Duodenal mucosa (tissue), 2 donors: ENCODE results near the gene GABRB2.
"Not testable (repeated sequence)": the region's sequence is repeated elsewhere in the genome, so short reads cannot be mapped to it uniquely, and the experiment has no call there.

Experiments used
- H3K27ac ChIP-seq: one replicate; pipeline ENCODE4 v1.7.0; 2013; ENCODE audit warnings: low read depth, low read length
- H3K27me3 ChIP-seq, 2 donors: one replicate each; pipeline ENCODE4 v1.7.0; 2013; ENCODE audit warnings: low read length in 2 of 2, control low read depth in 1 of 2; ENCODE audit not compliant: insufficient read depth in 2 of 2, control insufficient read depth in 1 of 2
- H3K36me3 ChIP-seq, 2 donors: one replicate each; pipeline ENCODE4 v1.7.0; 2013; ENCODE audit warnings: low read length in 2 of 2, control low read depth in 1 of 2; ENCODE audit not compliant: insufficient read depth in 2 of 2, control insufficient read depth in 1 of 2
- H3K4me1 ChIP-seq, 2 donors: one replicate each; pipeline ENCODE4 v1.7.0; 2013; ENCODE audit warnings: low read length in 2 of 2, control low read depth in 1 of 2; ENCODE audit not compliant: insufficient read depth in 2 of 2, control insufficient read depth in 1 of 2
- H3K4me3 ChIP-seq, 2 donors: one replicate each; pipeline ENCODE4 v1.7.0; 2013; ENCODE audit warnings: low read length in 2 of 2, low read depth in 1 of 2
- H3K9ac ChIP-seq, 2 donors: one replicate each; pipeline ENCODE4 v1.7.0; 2013; ENCODE audit warnings: low read length in 2 of 2, low read depth in 1 of 2
- H3K9me3 ChIP-seq, 2 donors: one replicate each; pipeline ENCODE4 v1.7.0; 2013; ENCODE audit warnings: low read length in 2 of 2, control low read depth in 1 of 2; ENCODE audit not compliant: control insufficient read depth in 1 of 2

The GABRB2 gene

DNA sequence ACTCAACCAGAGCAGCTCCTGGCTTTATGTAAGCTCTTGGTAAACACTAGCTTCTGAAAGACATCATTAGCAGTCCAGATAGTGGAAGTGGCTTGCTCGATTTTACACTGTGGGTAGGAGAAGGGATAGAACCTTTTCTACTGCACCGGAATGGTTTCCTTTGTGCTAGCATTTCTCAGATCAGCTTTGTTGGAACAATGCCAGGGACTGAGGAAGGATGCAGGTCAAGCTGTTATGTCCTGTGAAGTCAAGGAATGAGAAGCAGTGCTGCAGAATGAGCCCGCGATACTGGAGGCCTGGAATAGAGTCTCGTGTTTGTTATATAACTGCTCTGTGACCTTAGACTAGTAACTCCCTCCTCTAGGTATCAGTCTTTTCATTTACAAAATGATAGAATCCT, 233.6 kb downstream of the GABRB2 start:
- Histone ChIP-seq H3K9me3 (peaks cover 2 to 4% of the 10 kb centered on the region in 2 donors), H3K36me3 (no peaks in the 10 kb centered on the region), H3K9ac (no peak overlapping the region), H3K27me3 (no peaks in the 10 kb centered on the region), H3K27ac (no peak overlapping the region), H3K4me1 (no peaks in the 10 kb centered on the region), H3K4me3 (no peak overlapping the region)

DNA sequence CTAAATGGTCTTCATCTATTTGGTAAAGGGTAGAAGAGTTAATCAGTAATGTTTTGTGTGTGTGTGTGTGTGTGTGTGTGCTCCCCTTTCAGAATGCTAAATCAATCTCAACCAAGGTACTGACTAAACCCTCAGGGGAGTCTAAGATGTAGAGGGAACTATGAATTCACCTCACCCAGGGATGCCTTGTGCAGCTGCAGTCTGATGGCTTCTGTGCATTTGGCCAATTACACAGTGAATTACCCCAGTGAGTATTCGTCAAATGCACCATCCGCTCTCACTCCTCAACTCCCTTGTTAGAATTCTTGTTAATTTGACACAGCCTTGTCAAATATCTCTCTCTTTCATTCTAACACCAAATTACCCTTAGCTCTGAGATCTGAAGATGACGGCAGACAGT, 234.6 kb downstream of the GABRB2 start:
- Histone ChIP-seq H3K4me1 (no peaks in the 10 kb centered on the region), H3K36me3 (no peaks in the 10 kb centered on the region), H3K4me3 (no peak overlapping the region), H3K27ac (no peak overlapping the region), H3K9me3 (peaks cover 2 to 4% of the 10 kb centered on the region in 2 donors), H3K27me3 (no peaks in the 10 kb centered on the region), H3K9ac (no peak overlapping the region)

DNA sequence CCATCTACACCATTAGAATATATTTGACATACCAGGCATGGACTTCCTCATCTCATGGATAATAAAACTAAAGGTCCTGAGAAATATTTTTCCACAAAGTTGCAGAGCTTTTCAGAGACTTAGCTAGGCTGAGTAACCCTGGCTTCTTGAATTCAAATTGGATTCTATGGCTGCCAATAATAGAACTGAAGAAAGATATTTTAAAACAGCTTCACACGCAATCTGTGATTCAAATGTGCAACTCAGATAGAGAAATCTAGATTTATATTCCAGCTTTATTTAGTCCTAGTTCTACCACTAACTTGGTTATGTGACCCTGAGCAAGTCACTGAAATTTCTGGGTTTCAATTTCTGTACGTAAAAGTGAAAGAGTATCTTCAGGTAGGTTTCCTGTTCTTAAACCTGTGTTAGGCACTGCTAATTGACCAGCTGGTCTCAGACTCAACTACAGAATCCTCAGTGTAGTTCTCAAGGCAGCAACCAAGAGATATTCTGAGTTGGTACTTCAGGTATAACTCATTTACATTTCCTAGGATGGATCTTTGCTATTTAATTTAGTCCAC, 235.3 kb downstream of the GABRB2 start:
- Histone ChIP-seq H3K4me1 (no peaks in the 10 kb centered on the region), H3K27me3 (no peaks in the 10 kb centered on the region), H3K27ac (no peak overlapping the region), H3K9me3 (peaks cover 2 to 4% of the 10 kb centered on the region in 2 donors), H3K4me3 (no peak overlapping the region), H3K9ac (no peak overlapping the region), H3K36me3 (no peaks in the 10 kb centered on the region)

DNA sequence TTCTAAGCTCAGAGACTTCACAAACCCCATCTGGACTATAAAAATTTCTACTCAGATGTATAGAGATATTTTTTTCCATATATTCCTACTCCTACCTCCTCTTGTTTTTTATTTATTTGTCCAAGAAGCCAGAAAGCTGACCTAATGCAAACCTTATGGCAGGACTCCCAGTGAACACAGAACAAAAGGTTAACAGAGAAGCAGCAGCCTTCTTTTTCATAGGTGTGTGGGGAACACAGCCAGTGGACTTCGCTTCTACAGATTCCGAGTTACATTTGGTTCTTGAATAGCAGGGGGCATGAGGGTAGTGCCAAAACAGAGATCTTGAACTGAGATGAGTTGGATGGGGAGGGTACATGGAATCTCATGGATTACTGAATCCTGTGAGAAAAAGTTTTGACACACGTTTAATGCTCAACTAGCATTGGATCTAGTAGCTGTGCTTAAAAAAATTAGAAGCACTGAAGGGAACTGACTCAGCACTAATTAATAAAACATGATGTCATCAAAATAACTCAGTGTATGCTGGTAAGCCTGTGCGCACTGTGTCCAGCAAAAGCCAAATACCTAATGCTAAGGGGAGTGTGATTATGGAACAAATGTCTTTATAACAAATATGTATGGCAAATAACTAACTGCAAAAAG, 240.1 kb downstream of the GABRB2 start:
- Histone ChIP-seq H3K9ac (no peak overlapping the region), H3K27me3 (no peaks in the 10 kb centered on the region), H3K4me1 (no peaks in the 10 kb centered on the region), H3K4me3 (no peak overlapping the region), H3K36me3 (no peaks in the 10 kb centered on the region), H3K9me3 (peaks cover 2 to 4% of the 10 kb centered on the region in 2 donors), H3K27ac (no peak overlapping the region)

DNA sequence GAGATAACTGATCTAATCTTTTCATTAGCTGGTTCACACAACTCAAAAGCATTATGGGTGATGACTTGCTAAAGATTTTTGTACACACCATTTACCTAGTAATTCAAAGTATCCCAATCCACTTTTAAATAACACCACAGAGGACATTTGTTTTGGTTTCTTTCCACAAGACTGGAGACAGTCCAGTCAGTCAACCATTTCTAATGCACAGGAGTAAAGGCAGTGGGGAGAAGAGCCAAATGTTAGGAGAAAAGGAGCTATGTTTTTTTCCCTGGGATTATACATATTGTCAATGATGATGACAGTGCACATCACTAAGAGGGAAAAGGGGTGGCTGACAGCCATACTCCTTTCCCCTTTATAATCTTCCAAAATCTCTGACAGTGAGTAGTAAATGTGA, 240.9 kb downstream of the GABRB2 start:
- no peaks in the 10 kb centered on the region for H3K27me3 ChIP-seq
- H3K4me1 ChIP-seq: no peaks in the 10 kb centered on the region
- H3K36me3 ChIP-seq: no peaks in the 10 kb centered on the region
- H3K4me3 ChIP-seq: no peak overlapping the region
- peaks cover 2 to 4% of the 10 kb centered on the region in 2 donors for H3K9me3 ChIP-seq
- H3K27ac ChIP-seq: no peak overlapping the region
- H3K9ac ChIP-seq: no peak overlapping the region

DNA sequence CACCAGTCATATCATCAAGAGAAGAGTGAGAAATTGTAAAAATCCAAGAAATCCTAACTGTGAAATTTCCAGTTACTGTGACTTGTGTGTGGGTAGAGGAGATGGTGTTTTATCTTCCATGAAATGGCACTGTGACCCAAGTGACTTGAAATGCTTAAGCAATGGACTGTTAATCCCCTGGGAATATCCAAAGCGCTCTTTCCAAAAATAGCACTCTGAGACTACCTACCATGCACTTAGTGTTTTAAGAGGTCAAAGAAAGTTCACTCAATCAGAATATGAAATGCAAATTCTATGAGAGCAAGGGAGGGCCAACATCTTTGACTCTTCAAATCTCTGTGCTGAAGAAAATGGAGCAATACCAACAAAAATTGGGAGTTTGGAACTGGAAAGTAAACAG, 244.0 kb downstream of the GABRB2 start:
- Histone ChIP-seq H3K9me3 (no peaks in the 10 kb centered on the region), H3K9ac (no peak overlapping the region), H3K27ac (no peak overlapping the region), H3K36me3 (no peaks in the 10 kb centered on the region), H3K4me3 (no peak overlapping the region), H3K4me1 (no peaks in the 10 kb centered on the region), H3K27me3 (no peaks in the 10 kb centered on the region)

DNA sequence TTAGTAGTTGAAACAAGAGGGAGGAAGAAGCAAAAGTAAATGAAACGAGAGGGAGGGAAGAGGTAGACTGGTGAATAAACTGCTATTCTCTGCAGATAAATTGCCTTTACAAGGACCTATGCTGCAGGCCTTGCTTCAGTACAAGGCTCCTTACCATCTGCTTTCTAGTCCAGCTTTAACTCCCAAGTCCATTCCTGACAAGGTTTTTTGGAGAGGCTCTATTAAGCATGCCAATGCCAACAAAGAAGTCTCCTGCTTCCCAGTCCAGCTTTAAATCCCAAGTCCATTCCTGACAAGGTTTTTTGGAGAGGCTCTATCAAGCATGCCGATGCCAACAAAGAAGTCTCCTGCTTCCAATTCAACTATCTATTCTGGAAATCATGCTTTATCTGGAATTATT, 244.9 kb downstream of the GABRB2 start:
- Histone ChIP-seq H3K4me1 (no peaks in the 10 kb centered on the region), H3K27me3 (no peaks in the 10 kb centered on the region), H3K9ac (no peak overlapping the region), H3K9me3 (no peaks in the 10 kb centered on the region), H3K27ac (no peak overlapping the region), H3K4me3 (no peak overlapping the region), H3K36me3 (no peaks in the 10 kb centered on the region)

DNA sequence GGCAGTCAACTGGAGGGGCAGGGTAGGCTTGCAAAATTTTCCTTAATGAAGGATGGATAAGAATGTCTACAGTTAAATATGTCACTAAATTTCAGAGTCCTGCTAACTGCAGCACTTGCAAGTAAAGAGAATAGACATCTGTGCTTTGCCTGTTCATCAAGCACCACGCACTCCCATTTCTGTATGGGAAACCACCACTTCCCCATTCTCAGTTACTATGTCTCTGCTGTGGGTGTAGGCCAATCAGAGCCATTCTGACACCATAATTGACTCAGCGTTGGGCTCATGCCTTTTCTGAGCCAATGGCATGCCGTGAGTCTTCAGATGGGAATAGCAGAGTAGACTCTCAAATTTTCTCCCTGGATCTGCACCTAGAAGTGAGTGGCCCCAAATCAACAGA, 247.5 kb downstream of the GABRB2 start:
- Histone ChIP-seq H3K9ac (no peak overlapping the region), H3K36me3 (no peaks in the 10 kb centered on the region), H3K27me3 (no peaks in the 10 kb centered on the region), H3K27ac (no peak overlapping the region), H3K4me3 (no peak overlapping the region), H3K9me3 (no peaks in the 10 kb centered on the region), H3K4me1 (no peaks in the 10 kb centered on the region)

DNA sequence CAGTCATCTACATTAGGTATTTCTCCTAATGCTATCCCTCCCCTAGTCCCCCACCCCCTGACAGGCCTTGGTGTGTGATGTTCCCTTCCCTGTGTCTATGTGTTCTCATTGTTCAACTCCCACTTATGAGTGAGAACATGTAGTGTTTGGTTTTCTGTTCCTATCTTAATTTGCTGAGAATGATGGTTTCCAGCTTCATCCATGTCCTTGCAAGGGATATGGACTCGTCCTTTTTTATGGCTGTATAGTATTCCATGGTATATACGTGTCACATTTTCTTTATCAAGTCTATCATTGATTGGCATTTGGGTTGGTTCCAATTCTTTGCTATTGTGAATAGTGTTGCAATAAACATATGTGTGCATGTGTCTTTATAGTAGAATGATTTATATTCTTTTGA, 249.1 kb downstream of the GABRB2 start:
- H3K4me3 ChIP-seq, H3K9ac ChIP-seq: not testable (repeated sequence)

DNA sequence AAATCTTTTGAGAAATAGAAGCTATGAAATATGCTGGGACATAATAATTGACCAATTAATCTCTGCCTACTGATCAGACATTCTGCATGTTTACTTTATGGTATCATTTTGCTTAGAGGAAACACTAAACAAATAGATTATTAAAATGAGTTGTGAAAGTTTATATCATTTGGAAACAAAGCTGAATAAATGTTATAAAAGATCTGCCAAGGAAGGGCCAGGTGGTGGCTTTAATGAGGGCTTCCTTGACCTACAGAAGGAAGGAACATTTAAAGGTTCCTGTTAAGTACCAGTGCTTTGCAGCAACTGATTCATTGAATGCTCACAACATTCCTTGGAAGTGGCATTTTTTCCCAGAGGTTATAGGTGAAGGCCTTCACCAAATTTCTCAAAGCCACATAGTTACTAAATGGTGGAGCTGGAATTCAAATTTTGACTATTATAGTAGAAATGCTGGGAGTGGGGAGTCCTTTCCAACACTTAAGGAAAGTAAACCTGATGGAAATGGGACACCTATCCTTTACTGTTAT, 250.7 kb downstream of the GABRB2 start:
- Histone ChIP-seq H3K27me3 (no peaks in the 10 kb centered on the region), H3K27ac (no peak overlapping the region), H3K36me3 (no peaks in the 10 kb centered on the region), H3K9ac (no peak overlapping the region), H3K4me1 (no peaks in the 10 kb centered on the region), H3K4me3 (no peak overlapping the region), H3K9me3 (no peaks in the 10 kb centered on the region)

More for the DNA sequence above, 249.1 kb downstream of the GABRB2 start:
- not testable (repeated sequence) for H3K4me1 ChIP-seq, H3K27me3 ChIP-seq, H3K27ac ChIP-seq, H3K9me3 ChIP-seq, H3K36me3 ChIP-seq
